ENCODE data around the gene CKAP5. TPM values are rescaled to one million over a fixed set of nuclear protein-coding genes. Genes with fewer than 3 reads are reported as not detected.

CKAP5 gene
- total RNA-seq, 2 donors from 2014 or later = 34.7 to 37.1 TPM

DNA sequence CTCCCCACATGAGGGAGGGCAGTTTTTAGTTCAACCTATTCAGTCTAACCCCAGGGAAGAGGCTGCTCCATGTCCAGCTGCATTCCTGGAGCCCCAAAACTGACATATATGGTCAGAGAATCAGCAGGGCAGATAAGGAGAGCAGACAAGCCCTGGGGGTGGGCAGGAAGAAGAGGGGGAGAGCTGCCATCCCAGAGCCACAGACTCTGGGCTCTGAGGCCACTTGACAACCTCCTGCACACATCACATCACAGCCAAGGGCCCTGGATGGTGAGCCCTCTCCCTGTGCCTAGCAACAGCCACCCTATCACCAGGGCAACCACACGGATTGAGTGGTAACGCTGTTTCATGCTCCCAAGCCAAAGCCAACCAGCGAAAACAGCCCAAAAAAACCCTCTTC is 148.8 kb downstream of the CKAP5 start:
- Histone ChIP-seq H3K27ac (peak overlapping the region; percentile 67 to 95), H3K9me3 (no peaks in the 10 kb centered on the region), H3K36me3 (peaks cover 39% of the 10 kb centered on the region), H3K4me3 (peak overlapping the region; percentile 92), H3K27me3 (replicated peaks; ENCODE audit: insufficient read depth) (no peaks in the 10 kb centered on the region), H3K4me1 (ENCODE audit: control insufficient read depth in 1 of 2, low read depth in 2 of 2) (peaks cover 68 to 78% of the 10 kb centered on the region in 2 donors)
- DNase-seq (ENCODE audit: low spot score) (no peak), ATAC-seq (ENCODE audit: insufficient number of reproducible peaks, low FRiP score, low read depth) (no peak)
- TF ChIP-seq, protein P1, sequence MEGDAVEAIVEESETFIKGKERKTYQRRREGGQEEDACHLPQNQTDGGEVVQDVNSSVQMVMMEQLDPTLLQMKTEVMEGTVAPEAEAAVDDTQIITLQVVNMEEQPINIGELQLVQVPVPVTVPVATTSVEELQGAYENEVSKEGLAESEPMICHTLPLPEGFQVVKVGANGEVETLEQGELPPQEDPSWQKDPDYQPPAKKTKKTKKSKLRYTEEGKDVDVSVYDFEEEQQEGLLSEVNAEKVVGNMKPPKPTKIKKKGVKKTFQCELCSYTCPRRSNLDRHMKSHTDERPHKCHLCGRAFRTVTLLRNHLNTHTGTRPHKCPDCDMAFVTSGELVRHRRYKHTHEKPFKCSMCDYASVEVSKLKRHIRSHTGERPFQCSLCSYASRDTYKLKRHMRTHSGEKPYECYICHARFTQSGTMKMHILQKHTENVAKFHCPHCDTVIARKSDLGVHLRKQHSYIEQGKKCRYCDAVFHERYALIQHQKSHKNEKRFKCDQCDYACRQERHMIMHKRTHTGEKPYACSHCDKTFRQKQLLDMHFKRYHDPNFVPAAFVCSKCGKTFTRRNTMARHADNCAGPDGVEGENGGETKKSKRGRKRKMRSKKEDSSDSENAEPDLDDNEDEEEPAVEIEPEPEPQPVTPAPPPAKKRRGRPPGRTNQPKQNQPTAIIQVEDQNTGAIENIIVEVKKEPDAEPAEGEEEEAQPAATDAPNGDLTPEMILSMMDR (IDR thresholded peaks at IDR 0.05) = no peak

DNA sequence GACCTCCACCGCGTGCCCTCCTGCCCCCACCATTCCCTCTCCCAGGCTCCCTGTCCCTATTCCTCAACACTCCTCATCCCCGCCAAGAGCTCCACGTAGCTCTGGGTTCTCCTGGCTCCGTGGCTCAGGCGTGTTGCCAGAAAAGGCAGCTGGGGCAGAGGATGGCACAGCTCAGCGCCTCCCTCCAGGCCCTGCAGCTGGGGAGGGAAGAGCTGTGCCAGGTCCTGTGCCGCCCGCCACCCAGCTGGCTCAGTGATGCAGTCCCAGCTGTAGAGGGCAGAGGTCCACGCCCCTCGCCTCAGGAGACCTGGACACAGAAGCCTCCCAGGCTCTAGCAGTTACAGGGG is 149.9 kb downstream of the CKAP5 start:
- ATAC-seq (ENCODE audit: insufficient number of reproducible peaks, low FRiP score, low read depth) = no peak
- peaks cover 46% of the 10 kb centered on the region for H3K36me3 ChIP-seq
- no peak for DNase-seq (ENCODE audit: low spot score)

DNA sequence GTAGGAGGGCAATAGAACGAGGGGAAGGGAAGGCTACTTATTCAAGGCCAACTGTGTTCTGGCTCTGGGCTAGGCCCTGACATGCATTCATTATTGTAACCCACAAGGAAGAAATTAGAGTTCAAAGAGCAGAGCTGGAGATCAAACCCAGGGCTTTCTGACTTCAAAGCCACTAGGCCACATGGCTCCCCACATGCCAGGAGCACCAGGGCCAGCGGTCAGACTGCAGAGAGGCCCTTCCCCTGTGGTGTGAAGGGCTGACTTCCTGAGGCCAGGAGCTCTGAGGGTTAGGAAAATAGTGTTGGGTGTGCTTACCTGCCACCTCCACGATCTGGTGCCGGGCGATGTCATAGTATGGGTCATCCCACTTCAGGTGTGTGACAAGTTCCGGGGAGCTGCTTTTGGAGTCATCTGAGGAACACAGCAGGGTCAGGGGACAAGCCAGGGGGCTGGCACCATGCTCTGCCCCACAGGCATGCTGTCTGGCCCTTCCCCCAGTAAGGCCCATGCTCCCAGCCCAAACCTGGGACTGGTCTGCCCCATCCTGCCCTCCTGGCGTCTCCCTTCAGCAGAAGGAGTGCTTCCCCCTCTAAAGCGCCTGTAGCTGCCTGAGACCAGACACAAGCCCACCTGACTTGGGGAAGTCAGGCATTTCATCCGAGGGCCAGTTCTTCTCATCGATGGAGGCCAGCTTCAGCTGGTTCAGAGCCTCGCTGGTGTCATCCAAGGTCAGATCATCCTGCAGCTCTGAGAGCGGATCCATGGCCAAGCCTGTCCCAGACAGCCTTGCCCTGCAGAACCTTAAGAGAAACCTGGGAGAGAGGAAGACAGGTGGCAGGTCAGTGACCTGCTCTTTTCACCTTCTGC is 150.5 kb downstream of the CKAP5 start:
- TF ChIP-seq, protein P1 (IDR thresholded peaks at IDR 0.05) = no peak
- Histone ChIP-seq H3K36me3 (peaks cover 51% of the 10 kb centered on the region), H3K4me1 (ENCODE audit: control insufficient read depth in 1 of 2, low read depth in 2 of 2) (peaks cover 58 to 67% of the 10 kb centered on the region in 2 donors), H3K27ac (peak overlapping the region; percentile 67 to 95), H3K4me3 (peak overlapping the region; percentile 92), H3K9me3 (no peaks in the 10 kb centered on the region), H3K27me3 (replicated peaks; ENCODE audit: insufficient read depth) (no peaks in the 10 kb centered on the region)
- DNase-seq (ENCODE audit: low spot score) (no peak), ATAC-seq (ENCODE audit: insufficient number of reproducible peaks, low FRiP score, low read depth) (no peak)

More for the DNA sequence above, 149.9 kb downstream of the CKAP5 start:
- Histone ChIP-seq H3K9me3 (no peaks in the 10 kb centered on the region), H3K27me3 (replicated peaks; ENCODE audit: insufficient read depth) (no peaks in the 10 kb centered on the region), H3K4me3 (peak overlapping the region; percentile 92), H3K27ac (peak overlapping the region; percentile 67 to 95), H3K4me1 (ENCODE audit: control insufficient read depth in 1 of 2, low read depth in 2 of 2) (peaks cover 58 to 67% of the 10 kb centered on the region in 2 donors)
- TF ChIP-seq, protein P1 (IDR thresholded peaks at IDR 0.05) = no peak

DNA sequence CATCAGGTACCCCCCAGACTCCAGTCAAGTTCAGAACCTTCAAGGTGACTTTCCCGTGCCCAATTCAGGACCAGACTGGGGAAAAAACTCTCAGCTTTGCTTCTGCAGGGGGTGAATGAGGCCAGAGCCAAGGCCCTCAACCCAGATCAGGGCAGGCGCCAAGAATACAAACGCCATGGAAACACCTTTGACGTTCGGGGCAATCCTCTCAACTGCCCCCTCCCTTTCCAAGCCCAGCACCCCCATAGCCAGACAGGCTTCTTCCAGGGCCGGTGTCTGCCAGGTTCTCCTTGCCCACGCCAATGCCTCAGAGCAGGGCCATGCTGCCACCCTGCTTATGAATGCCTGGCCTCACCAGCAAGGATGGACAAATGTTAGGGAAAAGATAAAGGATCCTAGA is 151.5 kb downstream of the CKAP5 start:
- Histone ChIP-seq H3K4me3 (no peak overlapping the region), H3K27me3 (replicated peaks; ENCODE audit: insufficient read depth) (no peaks in the 10 kb centered on the region), H3K4me1 (ENCODE audit: control insufficient read depth in 1 of 2, low read depth in 2 of 2) (peaks cover 58 to 65% of the 10 kb centered on the region in 2 donors), H3K27ac (peak overlapping the region; percentile 77 to 95), H3K36me3 (peaks cover 55% of the 10 kb centered on the region), H3K9me3 (no peaks in the 10 kb centered on the region)
- TF ChIP-seq, protein P1 (IDR thresholded peaks at IDR 0.05) = no peak
- DNase-seq (ENCODE audit: low spot score) (no peak), ATAC-seq (ENCODE audit: insufficient number of reproducible peaks, low FRiP score, low read depth) (no peak)

DNA sequence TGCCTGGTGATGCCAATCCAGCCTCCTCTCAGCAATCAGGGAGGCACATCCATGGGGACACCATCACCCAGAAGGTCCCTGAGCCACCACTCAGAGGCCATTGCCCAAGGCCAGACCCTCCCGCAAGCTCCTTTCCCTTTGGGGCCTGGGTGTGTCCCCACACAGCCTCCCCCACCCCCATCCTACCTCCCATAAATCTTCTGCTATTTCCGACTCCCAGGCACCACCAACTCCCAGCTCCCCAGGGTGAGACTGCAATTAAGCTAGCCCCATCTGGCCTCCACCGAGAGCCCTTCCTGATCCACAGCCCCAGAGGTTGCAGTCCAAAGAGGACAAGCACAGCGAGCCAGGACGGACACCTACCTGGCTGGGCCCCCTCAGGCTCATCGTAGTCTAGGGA is 152.0 kb downstream of the CKAP5 start:
- peaks cover 53 to 60% of the 10 kb centered on the region in 2 donors for H3K4me1 ChIP-seq (ENCODE audit: control insufficient read depth in 1 of 2, low read depth in 2 of 2)
- H3K36me3 ChIP-seq = peaks cover 57% of the 10 kb centered on the region
- peak overlapping the region; percentile 77 to 95 for H3K27ac ChIP-seq
- ATAC-seq (ENCODE audit: insufficient number of reproducible peaks, low FRiP score, low read depth) = no peak
- TF ChIP-seq, protein P1 (IDR thresholded peaks at IDR 0.05) = no peak
- no peak for DNase-seq (ENCODE audit: low spot score)
- H3K4me3 ChIP-seq = peak overlapping the region; percentile 15
- no peaks in the 10 kb centered on the region for H3K9me3 ChIP-seq
- no peaks in the 10 kb centered on the region for H3K27me3 ChIP-seq (replicated peaks; ENCODE audit: insufficient read depth)
